Measurements from ENCODE around the gene SPTB. TPM values are rescaled to one million over a fixed set of nuclear protein-coding genes. Genes with fewer than 3 reads are reported as not detected.

SPTB gene
- total RNA-seq, 1 experiment from 2014 or later, result 2.3 TPM

- Histone ChIP-seq H3K9me3 (ENCODE audit: low read length) (no peaks in the 10 kb centered on the region), H3K4me3 (ENCODE audit: low read length) (no peak overlapping the region), H3K79me2 (ENCODE audit: low read length) (peaks cover 94% of the 10 kb centered on the region), H4K20me1 (ENCODE audit: low read length) (no peaks in the 10 kb centered on the region), H3F3A (ENCODE audit: low read length, unreplicated experiment) (peaks cover 8% of the 10 kb centered on the region), H3K27ac (ENCODE audit: low read length) (peak overlapping the region; percentile 82), H3K9me2 (replicated peaks; ENCODE audit: low read length) (no peaks in the 10 kb centered on the region), H3K4me1 (ENCODE audit: insufficient read depth, low read length) (peaks cover 59% of the 10 kb centered on the region), H3K36me3 (ENCODE audit: low read depth, low read length) (peaks cover 4% of the 10 kb centered on the region; the same call in 1 of the 2 replicates), H2AFZ (ENCODE audit: low read length) (no peak overlapping the region), H3K9ac (ENCODE audit: low read length) (peak overlapping the region; percentile 39), H3K4me2 (ENCODE audit: low read length) (peak overlapping the region; percentile 52), H3K27me3 (ENCODE audit: low read length) (no peaks in the 10 kb centered on the region)
- POLR2A ChIA-PET (ENCODE audit: unreplicated experiment), result interaction anchor here (0.5 to 0.7 kb wide), 3 partner anchors 11 to 298 kb away, joined by 4 to 5 read pairs (median 4); no protein-coding TSS in a partner anchor
- intact Hi-C loops (cut with micrococcal nuclease), result no loop called here
- TF ChIP-seq EZH2phosphoT487 (IDR thresholded peaks at IDR 0.05; ENCODE audit: borderline replicate concordance, low read length), result no peak
- BruUV-seq (replicated peaks), result no TSS peak
- CTCF ChIA-PET, result interaction anchor here (0.8 to 1.0 kb wide), 2 partner anchors 10 to 36 kb away, joined by 3 read pairs; no protein-coding TSS in a partner anchor
- DNase-seq (peak; percentile 82), ATAC-seq (peak; percentile 18)
Measured at GRCh38 chr14:64717870-64718269, 161.8 kb downstream of the SPTB start.

DNA sequence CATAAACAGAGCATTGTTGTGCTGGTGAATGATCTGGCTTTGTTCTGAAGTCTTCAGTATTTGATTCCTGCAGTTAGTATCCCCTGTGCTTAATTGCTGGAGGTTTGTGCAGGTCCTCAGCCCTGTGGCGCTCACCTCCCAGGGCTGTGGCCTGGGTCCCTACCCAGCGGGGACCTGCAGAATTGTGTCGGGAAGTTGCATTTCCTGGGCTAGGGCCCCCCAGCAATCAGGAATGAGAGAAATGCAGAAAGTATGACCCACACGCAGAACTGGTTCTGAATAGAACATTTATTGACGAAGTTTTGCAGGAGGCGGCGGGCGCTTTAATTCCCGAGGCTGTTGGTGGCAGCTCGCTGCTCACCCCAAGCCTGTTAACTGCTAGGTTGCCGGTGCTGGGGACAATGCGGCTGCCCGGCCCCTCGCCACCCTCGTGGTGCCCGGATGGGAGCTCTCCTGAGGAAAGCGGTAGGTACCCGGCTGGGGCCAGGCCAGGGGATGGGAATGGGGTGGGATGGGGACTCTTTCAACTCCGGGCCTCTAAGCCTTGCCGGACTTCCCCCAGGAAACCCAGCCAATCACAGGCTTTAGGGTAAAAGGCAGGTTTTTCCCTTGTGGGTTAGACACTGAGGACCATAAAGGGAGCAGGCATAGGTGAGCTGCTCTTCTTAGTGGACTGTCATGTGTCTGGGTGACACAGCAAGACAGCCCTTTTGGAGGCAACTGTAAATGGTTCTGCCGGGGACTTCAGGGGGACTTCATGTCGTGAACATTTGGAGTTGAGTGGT, 163.9 kb downstream of the SPTB start:
- Histone ChIP-seq H3K9me3 (ENCODE audit: low read length) (no peaks in the 10 kb centered on the region), H3K27ac (ENCODE audit: low read length) (no peak overlapping the region), H3F3A (ENCODE audit: low read length, unreplicated experiment) (peaks cover 8% of the 10 kb centered on the region), H3K79me2 (ENCODE audit: low read length) (peaks cover 94% of the 10 kb centered on the region), H3K4me1 (ENCODE audit: insufficient read depth, low read length) (peaks cover 44% of the 10 kb centered on the region), H3K36me3 (ENCODE audit: low read depth, low read length) (peaks cover 4% of the 10 kb centered on the region; the same call in 1 of the 2 replicates), H3K9ac (ENCODE audit: low read length) (no peak overlapping the region), H3K27me3 (ENCODE audit: low read length) (no peaks in the 10 kb centered on the region), H4K20me1 (ENCODE audit: low read length) (no peaks in the 10 kb centered on the region), H3K4me2 (ENCODE audit: low read length) (no peak overlapping the region), H2AFZ (ENCODE audit: low read length) (no peak overlapping the region), H3K4me3 (ENCODE audit: low read length) (no peak overlapping the region), H3K9me2 (replicated peaks; ENCODE audit: low read length) (no peaks in the 10 kb centered on the region)
- TF ChIP-seq EZH2 (IDR thresholded peaks at IDR 0.05; ENCODE audit: low read length, unreplicated experiment) (no peak), EZH2phosphoT487 (IDR thresholded peaks at IDR 0.05; ENCODE audit: borderline replicate concordance, low read length) (no peak)
- TF ChIP-seq, protein P1, sequence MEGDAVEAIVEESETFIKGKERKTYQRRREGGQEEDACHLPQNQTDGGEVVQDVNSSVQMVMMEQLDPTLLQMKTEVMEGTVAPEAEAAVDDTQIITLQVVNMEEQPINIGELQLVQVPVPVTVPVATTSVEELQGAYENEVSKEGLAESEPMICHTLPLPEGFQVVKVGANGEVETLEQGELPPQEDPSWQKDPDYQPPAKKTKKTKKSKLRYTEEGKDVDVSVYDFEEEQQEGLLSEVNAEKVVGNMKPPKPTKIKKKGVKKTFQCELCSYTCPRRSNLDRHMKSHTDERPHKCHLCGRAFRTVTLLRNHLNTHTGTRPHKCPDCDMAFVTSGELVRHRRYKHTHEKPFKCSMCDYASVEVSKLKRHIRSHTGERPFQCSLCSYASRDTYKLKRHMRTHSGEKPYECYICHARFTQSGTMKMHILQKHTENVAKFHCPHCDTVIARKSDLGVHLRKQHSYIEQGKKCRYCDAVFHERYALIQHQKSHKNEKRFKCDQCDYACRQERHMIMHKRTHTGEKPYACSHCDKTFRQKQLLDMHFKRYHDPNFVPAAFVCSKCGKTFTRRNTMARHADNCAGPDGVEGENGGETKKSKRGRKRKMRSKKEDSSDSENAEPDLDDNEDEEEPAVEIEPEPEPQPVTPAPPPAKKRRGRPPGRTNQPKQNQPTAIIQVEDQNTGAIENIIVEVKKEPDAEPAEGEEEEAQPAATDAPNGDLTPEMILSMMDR (conservative IDR thresholded peaks at IDR 0.05; ENCODE audit: low read depth, low read length), result no peak
- ChIA-PET CTCF (no interaction called here), POLR2A (ENCODE audit: unreplicated experiment) (no interaction called here)
- DNase-seq (no peak), ATAC-seq (no peak)
- BruUV-seq (replicated peaks), result no TSS peak
- intact Hi-C loops (cut with micrococcal nuclease), result no loop called here

DNA sequence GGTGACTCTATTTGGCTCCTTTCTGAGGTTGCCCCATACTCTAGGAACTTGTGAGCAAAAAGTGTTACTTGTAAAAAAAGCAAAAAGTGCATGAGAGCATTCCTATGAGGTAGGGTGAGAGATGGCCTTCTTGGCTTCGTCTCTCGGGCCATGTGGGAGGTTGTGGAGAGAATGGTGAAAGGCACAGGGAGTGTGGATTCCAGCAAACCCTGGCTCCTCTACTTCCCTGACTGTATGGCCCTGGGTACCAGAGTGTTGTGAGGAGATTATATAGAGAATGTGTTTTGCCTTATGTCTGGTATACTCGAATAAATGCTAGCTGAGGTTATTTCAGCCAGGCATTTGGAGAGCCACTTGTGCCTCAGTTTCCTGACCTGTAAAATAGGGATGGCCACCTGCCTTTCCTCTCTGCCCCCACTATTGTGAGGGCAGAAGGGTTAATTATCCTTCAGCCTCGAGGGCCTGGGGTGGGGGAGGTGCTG, 164.5 kb downstream of the SPTB start:
- intact Hi-C loops (cut with micrococcal nuclease), result no loop called here
- H3K9ac ChIP-seq (ENCODE audit: low read length), result no peak overlapping the region
- H3F3A ChIP-seq (ENCODE audit: low read length, unreplicated experiment), result peaks cover 8% of the 10 kb centered on the region
- ATAC-seq (no peak), DNase-seq (no peak)
- H3K36me3 ChIP-seq (ENCODE audit: low read depth, low read length), result peaks cover 4% of the 10 kb centered on the region
- no peak overlapping the region for H2AFZ ChIP-seq (ENCODE audit: low read length)
- POLR2A ChIA-PET (ENCODE audit: unreplicated experiment), result no interaction called here
- no peaks in the 10 kb centered on the region for H3K27me3 ChIP-seq (ENCODE audit: low read length)
- CTCF ChIA-PET, result no interaction called here
- BruUV-seq (replicated peaks), result no TSS peak
- no peaks in the 10 kb centered on the region for H3K9me2 ChIP-seq (replicated peaks; ENCODE audit: low read length)
- H4K20me1 ChIP-seq (ENCODE audit: low read length), result no peaks in the 10 kb centered on the region
- H3K4me3 ChIP-seq (ENCODE audit: low read length), result no peak overlapping the region
- H3K4me1 ChIP-seq (ENCODE audit: insufficient read depth, low read length), result peaks cover 38% of the 10 kb centered on the region
- peaks cover 96% of the 10 kb centered on the region for H3K79me2 ChIP-seq (ENCODE audit: low read length)
- H3K9me3 ChIP-seq (ENCODE audit: low read length), result no peaks in the 10 kb centered on the region
- no peak overlapping the region for H3K27ac ChIP-seq (ENCODE audit: low read length)
- no peak for TF ChIP-seq EZH2 (IDR thresholded peaks at IDR 0.05; ENCODE audit: low read length, unreplicated experiment)
- TF ChIP-seq, protein P1 (conservative IDR thresholded peaks at IDR 0.05; ENCODE audit: low read depth, low read length), result no peak
- no peak for TF ChIP-seq EZH2phosphoT487 (IDR thresholded peaks at IDR 0.05; ENCODE audit: borderline replicate concordance, low read length)
- no peak overlapping the region for H3K4me2 ChIP-seq (ENCODE audit: low read length)

Data from PC-3 (cell line).